M059J (cell line): ENCODE data around the gene AGMO. TPM values are rescaled to one million over a fixed set of nuclear protein-coding genes. Genes with fewer than 3 reads are reported as not detected.

ENCODE experiments used
- DNase-seq: peaks from one replicate; pipeline ENCODE4 v3.0.0-alpha.2; 2012; ENCODE audit warnings: low read depth
- total RNA-seq: library from RNA; depleted of rRNA; stranded (reverse); fragments of >200 nt; shearing (Covaris generic); gene quantifications from 2 replicates; pipeline ENCODE4 v1.2.3, GENCODE V29; 2014

Gene AGMO
- total RNA-seq, 1 experiment from 2014 or later: not detected

- no peak for DNase-seq
Measured at GRCh38 chr7:15498465-15498864, 63.4 kb downstream of the AGMO start.

- DNase-seq: peak; percentile 3
Measured at GRCh38 chr7:15495170-15495569, 66.6 kb downstream of the AGMO start.

- DNase-seq: no peak
Measured at GRCh38 chr7:15494711-15495110, 67.1 kb downstream of the AGMO start.

- no peak for DNase-seq
Measured at GRCh38 chr7:15491361-15491760, 70.5 kb downstream of the AGMO start.

GRCh38 chr7:15490291-15490690, 71.5 kb downstream of the AGMO start:
- no peak for DNase-seq

GRCh38 chr7:15489861-15490260, 72.0 kb downstream of the AGMO start:
- DNase-seq: no peak

GRCh38 chr7:15489383-15489782, 72.4 kb downstream of the AGMO start:
- no peak for DNase-seq

GRCh38 chr7:15488401-15488800, 73.4 kb downstream of the AGMO start:
- no peak for DNase-seq

- DNase-seq: no peak
Measured at GRCh38 chr7:15487896-15488295, 73.9 kb downstream of the AGMO start.

- no peak for DNase-seq
Measured at GRCh38 chr7:15485998-15486397, 75.8 kb downstream of the AGMO start.

GRCh38 chr7:15485431-15485830, 76.4 kb downstream of the AGMO start:
- DNase-seq: no peak

GRCh38 chr7:15481132-15481531, 80.7 kb downstream of the AGMO start:
- no peak for DNase-seq

GRCh38 chr7:15478401-15478800, 83.4 kb downstream of the AGMO start:
- DNase-seq: no peak

GRCh38 chr7:15476531-15476918, 85.3 kb downstream of the AGMO start:
- DNase-seq: no peak

GRCh38 chr7:15475808-15476530, 85.8 kb downstream of the AGMO start:
- no peak for DNase-seq

GRCh38 chr7:15471669-15471950, 90.2 kb downstream of the AGMO start:
- no peak for DNase-seq

- no peak for DNase-seq
Measured at GRCh38 chr7:15470825-15471668, 90.8 kb downstream of the AGMO start.

GRCh38 chr7:15464667-15465121, 97.1 kb downstream of the AGMO start:
- DNase-seq: no peak

- no peak for DNase-seq
Measured at GRCh38 chr7:15463801-15464666, 97.8 kb downstream of the AGMO start.

- peak; percentile 4 for DNase-seq
Measured at GRCh38 chr7:15462721-15463389, 99.0 kb downstream of the AGMO start.

GRCh38 chr7:15461576-15461975, 100.2 kb downstream of the AGMO start:
- DNase-seq: peak; percentile 59
